Measurements from ENCODE around the gene CAP2. TPM values are rescaled to one million over a fixed set of nuclear protein-coding genes. Genes with fewer than 3 reads are reported as not detected.
"Not testable (repeated sequence)": the region's sequence is repeated elsewhere in the genome, so short reads cannot be mapped to it uniquely, and the experiment has no call there.

Gene CAP2
- total RNA-seq, 4 donors from 2014 or later: 3.2 to 16.2 (median 10.6) TPM

DNA sequence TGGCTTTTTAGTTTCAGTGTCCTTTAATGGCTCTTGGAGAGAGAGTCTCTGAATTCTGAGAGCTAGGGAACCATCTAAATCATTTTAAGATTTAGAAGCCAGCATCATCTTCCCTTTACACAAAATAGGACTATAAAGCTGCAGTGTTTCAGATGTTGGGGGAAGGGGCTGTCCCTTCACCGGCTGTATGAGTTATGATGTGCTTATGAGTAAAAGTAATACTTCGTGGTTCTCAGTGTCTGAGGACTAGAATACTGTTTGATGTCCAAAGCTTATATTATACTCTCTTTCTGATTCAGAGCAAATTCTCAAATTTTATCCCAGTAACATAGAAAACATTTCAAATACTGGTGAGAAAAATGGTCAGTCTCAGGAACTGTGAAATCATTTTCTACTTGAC lies 143.2 kb downstream of the CAP2 start:
- DNase-seq: no peak
- Histone ChIP-seq H3K36me3 (no peaks in the 10 kb centered on the region), H3K27me3 (no peaks in the 10 kb centered on the region), H3K4me1 (no peaks in the 10 kb centered on the region), H3K27ac (no peak overlapping the region), H3K9me3 (no peaks in the 10 kb centered on the region), H3K4me3 (replicated peaks in 1 of 3) (no peak overlapping the region)
- 86 to 88% methylated on average over 2 of the region's 2 CpGs for WGBS, 2 donors
- TF ChIP-seq, protein P1, sequence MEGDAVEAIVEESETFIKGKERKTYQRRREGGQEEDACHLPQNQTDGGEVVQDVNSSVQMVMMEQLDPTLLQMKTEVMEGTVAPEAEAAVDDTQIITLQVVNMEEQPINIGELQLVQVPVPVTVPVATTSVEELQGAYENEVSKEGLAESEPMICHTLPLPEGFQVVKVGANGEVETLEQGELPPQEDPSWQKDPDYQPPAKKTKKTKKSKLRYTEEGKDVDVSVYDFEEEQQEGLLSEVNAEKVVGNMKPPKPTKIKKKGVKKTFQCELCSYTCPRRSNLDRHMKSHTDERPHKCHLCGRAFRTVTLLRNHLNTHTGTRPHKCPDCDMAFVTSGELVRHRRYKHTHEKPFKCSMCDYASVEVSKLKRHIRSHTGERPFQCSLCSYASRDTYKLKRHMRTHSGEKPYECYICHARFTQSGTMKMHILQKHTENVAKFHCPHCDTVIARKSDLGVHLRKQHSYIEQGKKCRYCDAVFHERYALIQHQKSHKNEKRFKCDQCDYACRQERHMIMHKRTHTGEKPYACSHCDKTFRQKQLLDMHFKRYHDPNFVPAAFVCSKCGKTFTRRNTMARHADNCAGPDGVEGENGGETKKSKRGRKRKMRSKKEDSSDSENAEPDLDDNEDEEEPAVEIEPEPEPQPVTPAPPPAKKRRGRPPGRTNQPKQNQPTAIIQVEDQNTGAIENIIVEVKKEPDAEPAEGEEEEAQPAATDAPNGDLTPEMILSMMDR (IDR thresholded peaks at IDR 0.05): no peak
- no peak for TF ChIP-seq POLR2A (IDR thresholded peaks at IDR 0.05)
- intact Hi-C loops (cut with DNase I): no loop called here

DNA sequence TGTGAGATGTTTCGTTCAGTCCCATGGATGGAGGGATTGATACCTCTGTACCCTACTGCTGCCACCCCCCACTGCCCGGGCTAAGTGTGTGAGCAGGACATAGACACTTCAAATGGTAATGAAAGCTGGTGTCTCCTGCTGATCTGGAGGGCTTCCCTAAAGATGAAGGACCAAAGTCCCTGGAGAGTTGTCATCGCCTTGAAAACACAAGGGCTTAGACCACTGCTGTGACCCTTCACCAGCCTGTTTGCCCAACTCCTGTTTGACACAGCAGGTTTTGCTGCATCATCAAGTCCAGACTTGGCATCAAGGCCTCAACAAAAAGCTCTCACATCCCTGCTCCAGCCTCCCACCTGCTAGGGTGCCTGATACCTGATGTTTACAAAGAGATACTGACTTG lies 148.8 kb downstream of the CAP2 start:
- intact Hi-C loops (cut with DNase I): no loop called here
- Histone ChIP-seq H3K27ac (no peak overlapping the region), H3K4me3 (replicated peaks in 1 of 3) (no peak overlapping the region), H3K4me1 (no peaks in the 10 kb centered on the region), H3K36me3 (peaks cover 0 to 5% of the 10 kb centered on the region in 2 donors), H3K9me3 (no peaks in the 10 kb centered on the region), H3K27me3 (no peaks in the 10 kb centered on the region)
- no peak for DNase-seq
- 77 to 100% methylated on average over 3 of the region's 3 CpGs for WGBS, 2 donors
- TF ChIP-seq POLR2A (IDR thresholded peaks at IDR 0.05): no peak
- TF ChIP-seq, protein P1 (IDR thresholded peaks at IDR 0.05): no peak

DNA sequence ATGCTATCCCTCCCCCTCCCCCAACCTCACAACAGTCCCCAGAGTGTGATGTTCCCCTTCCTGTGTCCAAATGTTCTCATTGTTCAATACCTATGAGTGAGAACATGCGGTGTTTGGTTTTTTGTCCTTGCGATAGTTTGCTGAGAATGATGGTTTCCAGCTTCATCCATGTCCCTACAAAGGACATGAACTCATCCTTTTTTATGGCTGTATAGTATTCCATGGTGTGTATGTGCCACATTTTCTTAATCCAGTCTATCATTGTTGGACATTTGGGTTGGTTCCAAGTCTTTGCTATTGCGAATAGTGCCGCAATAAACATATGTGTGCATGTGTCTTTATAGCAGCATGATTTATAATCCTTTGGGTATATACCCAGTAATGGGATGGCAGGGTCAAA lies 152.3 kb downstream of the CAP2 start:
- WGBS, 2 donors: 98% methylated on average over 4 of the region's 4 CpGs

DNA sequence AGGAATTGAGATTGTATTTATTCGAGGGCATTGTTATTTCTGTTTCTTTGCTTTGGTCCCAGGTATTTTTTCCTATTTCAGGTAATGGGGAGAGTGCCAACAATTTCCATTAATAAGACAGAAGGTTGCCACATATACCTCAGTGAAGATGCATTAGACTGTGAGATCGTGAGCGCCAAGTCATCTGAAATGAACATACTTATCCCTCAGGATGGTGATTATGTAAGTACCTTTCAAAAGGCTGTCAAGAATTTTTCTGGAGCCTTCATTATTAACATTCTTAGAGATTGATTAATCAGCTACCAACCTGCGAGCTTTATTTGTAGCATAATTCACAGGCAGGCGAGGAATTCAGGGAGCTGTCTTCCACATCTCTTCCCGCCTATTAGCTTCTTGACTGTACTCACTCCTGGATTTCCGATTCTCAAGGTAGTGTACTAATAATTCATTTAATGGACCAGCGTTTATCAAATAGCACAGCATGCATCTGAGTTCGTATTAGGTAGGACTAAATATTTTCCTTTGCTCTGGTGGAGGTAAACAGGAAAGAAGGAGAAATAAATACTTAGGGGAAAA lies 158.1 kb downstream of the CAP2 start:
- TF ChIP-seq, protein P1 (IDR thresholded peaks at IDR 0.05): no peak
- no peak for TF ChIP-seq POLR2A (IDR thresholded peaks at IDR 0.05)
- intact Hi-C loops (cut with DNase I): no loop called here
- WGBS, 2 donors: 86 to 89% methylated on average over 9 of the region's 9 CpGs
- Histone ChIP-seq H3K4me1 (no peaks in the 10 kb centered on the region), H3K27ac (no peak overlapping the region), H3K36me3 (peaks cover 0 to 4% of the 10 kb centered on the region in 2 donors), H3K4me3 (replicated peaks in 1 of 3) (no peak overlapping the region), H3K27me3 (no peaks in the 10 kb centered on the region), H3K9me3 (no peaks in the 10 kb centered on the region)
- no peak for DNase-seq

More for the DNA sequence above, 152.3 kb downstream of the CAP2 start:
- H3K4me1 ChIP-seq; H3K27ac ChIP-seq; H3K27me3 ChIP-seq; intact Hi-C loops (cut with DNase I); H3K4me3 ChIP-seq (replicated peaks in 1 of 3); H3K9me3 ChIP-seq; H3K36me3 ChIP-seq; DNase-seq: not testable (repeated sequence)

DNA sequence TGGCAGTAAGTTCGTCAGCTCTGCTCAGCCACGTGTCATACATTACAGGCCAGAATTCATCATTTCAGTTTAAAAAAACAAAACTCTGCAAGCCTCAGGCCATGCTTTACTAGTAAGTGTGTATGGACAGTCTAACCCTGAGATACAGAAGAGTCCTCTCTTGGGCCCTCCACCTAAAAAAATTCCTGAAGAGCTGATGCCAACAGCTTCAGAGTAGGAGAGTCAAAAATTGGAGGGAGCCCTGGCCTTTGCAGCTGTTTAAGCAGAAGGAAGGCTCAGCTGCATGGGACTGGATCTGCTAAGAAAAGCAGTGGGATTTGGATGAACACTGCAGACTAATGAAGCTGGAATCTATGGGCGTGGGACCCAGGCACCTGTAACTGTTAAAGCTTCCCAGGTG lies 159.5 kb downstream of the CAP2 start:
- no peaks in the 10 kb centered on the region for H3K4me1 ChIP-seq
- no peak for DNase-seq
- H3K27ac ChIP-seq: no peak overlapping the region
- 80 to 87% methylated on average over 3 of the region's 3 CpGs for WGBS, 2 donors
- no peaks in the 10 kb centered on the region for H3K9me3 ChIP-seq
- H3K36me3 ChIP-seq: peaks cover 0 to 4% of the 10 kb centered on the region in 2 donors
- no peak overlapping the region for H3K4me3 ChIP-seq (replicated peaks in 1 of 3)
- intact Hi-C loops (cut with DNase I): no loop called here
- TF ChIP-seq, protein P1 (IDR thresholded peaks at IDR 0.05): no peak
- no peak for TF ChIP-seq POLR2A (IDR thresholded peaks at IDR 0.05)
- H3K27me3 ChIP-seq: no peaks in the 10 kb centered on the region

Measured in thyroid gland (tissue), 4 donors.